Activated naive CD4-positive, alpha-beta T cell treated with anti-CD3 and anti-CD28 coated beads, Interleukin-2, amount 10 ng/mL, durations not matched to agents 7 days and 5 days (primary cell): ENCODE measurements around the gene COL5A2.

Experiments used
- CTCF ChIA-PET: fragments of 350-600 bp; sonication (Branson Sonifier 250); formaldehyde crosslinking; loops from one replicate; lab custom pipeline; 2021; ENCODE audit warnings: antibody characterized with exemption; lab: Charles Lee
- DNase-seq: peaks from one replicate; pipeline ENCODE4 v3.0.0-alpha.2; 2020
- H3K27ac Mint-ChIP-seq: one replicate; pipeline ENCODE4 v1.8.0; 2021; ENCODE audit warnings: mild to moderate bottlenecking, moderate library complexity, mixed read lengths
- H3K27me3 Mint-ChIP-seq: one replicate; pipeline ENCODE4 v1.8.0; 2021; ENCODE audit warnings: mild to moderate bottlenecking, mixed read lengths
- H3K36me3 Mint-ChIP-seq: one replicate; pipeline ENCODE4 v1.8.0; 2021; ENCODE audit warnings: mixed read lengths
- H3K4me1 Mint-ChIP-seq: one replicate; pipeline ENCODE4 v1.8.0; 2021; ENCODE audit warnings: mixed read lengths
- H3K4me3 Mint-ChIP-seq: one replicate; pipeline ENCODE4 v1.8.0; 2021; ENCODE audit warnings: mild to moderate bottlenecking, moderate library complexity, mixed read lengths
- H3K9me3 Mint-ChIP-seq: one replicate; pipeline ENCODE4 v1.8.0; 2021; ENCODE audit warnings: mixed read lengths

COL5A2 gene

GRCh38 chr2:189066037-189066436 is 113.5 kb downstream of the COL5A2 start:
- no peaks in the 10 kb centered on the region for H3K36me3 Mint-ChIP-seq
- H3K4me3 Mint-ChIP-seq = no peak overlapping the region
- CTCF ChIA-PET = no interaction called here
- H3K9me3 Mint-ChIP-seq = no peaks in the 10 kb centered on the region
- no peaks in the 10 kb centered on the region for H3K4me1 Mint-ChIP-seq
- DNase-seq = no peak
- no peak overlapping the region for H3K27ac Mint-ChIP-seq
- no peaks in the 10 kb centered on the region for H3K27me3 Mint-ChIP-seq

GRCh38 chr2:189060096-189060642 is 119.4 kb downstream of the COL5A2 start:
- H3K4me3 Mint-ChIP-seq = no peak overlapping the region

GRCh38 chr2:189057316-189057715 is 122.2 kb downstream of the COL5A2 start:
- no peaks in the 10 kb centered on the region for H3K9me3 Mint-ChIP-seq
- H3K27ac Mint-ChIP-seq = no peak overlapping the region
- no peaks in the 10 kb centered on the region for H3K4me1 Mint-ChIP-seq
- H3K27me3 Mint-ChIP-seq = no peaks in the 10 kb centered on the region
- CTCF ChIA-PET = no interaction called here
- DNase-seq = no peak
- H3K36me3 Mint-ChIP-seq = no peaks in the 10 kb centered on the region
- no peak overlapping the region for H3K4me3 Mint-ChIP-seq

More at GRCh38 chr2:189060096-189060642, 119.4 kb downstream of the COL5A2 start:
- no peak overlapping the region for H3K27ac Mint-ChIP-seq
- H3K36me3 Mint-ChIP-seq = no peaks in the 10 kb centered on the region
- no peaks in the 10 kb centered on the region for H3K27me3 Mint-ChIP-seq
- no peaks in the 10 kb centered on the region for H3K4me1 Mint-ChIP-seq
- CTCF ChIA-PET = no interaction called here
- no peaks in the 10 kb centered on the region for H3K9me3 Mint-ChIP-seq
- no peak for DNase-seq

GRCh38 chr2:189056200-189057106 is 123.1 kb downstream of the COL5A2 start:
- no peaks in the 10 kb centered on the region for H3K4me1 Mint-ChIP-seq
- H3K36me3 Mint-ChIP-seq = no peaks in the 10 kb centered on the region
- no peak for DNase-seq
- no peak overlapping the region for H3K4me3 Mint-ChIP-seq
- no peak overlapping the region for H3K27ac Mint-ChIP-seq
- no peaks in the 10 kb centered on the region for H3K27me3 Mint-ChIP-seq
- CTCF ChIA-PET = no interaction called here
- no peaks in the 10 kb centered on the region for H3K9me3 Mint-ChIP-seq

GRCh38 chr2:189050165-189050712 is 129.3 kb downstream of the COL5A2 start:
- Mint-ChIP-seq H3K36me3 (no peaks in the 10 kb centered on the region), H3K4me1 (no peaks in the 10 kb centered on the region), H3K9me3 (no peaks in the 10 kb centered on the region), H3K27ac (no peak overlapping the region), H3K4me3 (no peak overlapping the region), H3K27me3 (no peaks in the 10 kb centered on the region)
- CTCF ChIA-PET = no interaction called here
- DNase-seq = no peak

- CTCF ChIA-PET = no interaction called here
- Mint-ChIP-seq H3K4me1 (no peaks in the 10 kb centered on the region), H3K36me3 (no peaks in the 10 kb centered on the region), H3K27me3 (no peaks in the 10 kb centered on the region), H3K9me3 (no peaks in the 10 kb centered on the region), H3K4me3 (no peak overlapping the region), H3K27ac (no peak overlapping the region)
- no peak for DNase-seq
Observed at GRCh38 chr2:189049709-189050164, 129.8 kb downstream of the COL5A2 start.

GRCh38 chr2:189048189-189048588 is 131.4 kb downstream of the COL5A2 start:
- no peaks in the 10 kb centered on the region for H3K4me1 Mint-ChIP-seq
- DNase-seq = no peak
- CTCF ChIA-PET = no interaction called here
- H3K27ac Mint-ChIP-seq = no peak overlapping the region
- no peaks in the 10 kb centered on the region for H3K9me3 Mint-ChIP-seq
- no peaks in the 10 kb centered on the region for H3K27me3 Mint-ChIP-seq
- H3K36me3 Mint-ChIP-seq = no peaks in the 10 kb centered on the region
- no peak overlapping the region for H3K4me3 Mint-ChIP-seq

GRCh38 chr2:189047171-189047888 is 132.2 kb downstream of the COL5A2 start:
- H3K4me3 Mint-ChIP-seq = no peak overlapping the region
- CTCF ChIA-PET = no interaction called here

GRCh38 chr2:189046320-189046719 is 133.2 kb downstream of the COL5A2 start:
- no peaks in the 10 kb centered on the region for H3K9me3 Mint-ChIP-seq
- no peak overlapping the region for H3K27ac Mint-ChIP-seq
- H3K36me3 Mint-ChIP-seq = no peaks in the 10 kb centered on the region
- CTCF ChIA-PET = no interaction called here
- no peak for DNase-seq
- H3K4me3 Mint-ChIP-seq = no peak overlapping the region
- no peaks in the 10 kb centered on the region for H3K4me1 Mint-ChIP-seq
- H3K27me3 Mint-ChIP-seq = no peaks in the 10 kb centered on the region

More at GRCh38 chr2:189047171-189047888, 132.2 kb downstream of the COL5A2 start:
- no peak overlapping the region for H3K27ac Mint-ChIP-seq
- H3K27me3 Mint-ChIP-seq = no peaks in the 10 kb centered on the region
- no peak for DNase-seq
- H3K4me1 Mint-ChIP-seq = no peaks in the 10 kb centered on the region
- H3K36me3 Mint-ChIP-seq = no peaks in the 10 kb centered on the region
- H3K9me3 Mint-ChIP-seq = no peaks in the 10 kb centered on the region

- Mint-ChIP-seq H3K4me1 (no peaks in the 10 kb centered on the region), H3K4me3 (no peak overlapping the region), H3K36me3 (no peaks in the 10 kb centered on the region), H3K27me3 (no peaks in the 10 kb centered on the region), H3K27ac (no peak overlapping the region), H3K9me3 (no peaks in the 10 kb centered on the region)
- CTCF ChIA-PET = no interaction called here
- no peak for DNase-seq
Observed at GRCh38 chr2:189045836-189046235, 133.7 kb downstream of the COL5A2 start.

GRCh38 chr2:189037518-189037917 is 142.0 kb downstream of the COL5A2 start:
- Mint-ChIP-seq H3K27ac (no peak overlapping the region), H3K4me1 (peaks cover 4% of the 10 kb centered on the region), H3K4me3 (no peak overlapping the region), H3K36me3 (no peaks in the 10 kb centered on the region), H3K9me3 (no peaks in the 10 kb centered on the region), H3K27me3 (no peaks in the 10 kb centered on the region)
- no peak for DNase-seq
- CTCF ChIA-PET = no interaction called here

GRCh38 chr2:189024901-189025618 is 154.5 kb downstream of the COL5A2 start:
- no peaks in the 10 kb centered on the region for H3K9me3 Mint-ChIP-seq
- H3K4me3 Mint-ChIP-seq = no peak overlapping the region
- CTCF ChIA-PET = no interaction called here
- H3K27ac Mint-ChIP-seq = no peak overlapping the region
- no peaks in the 10 kb centered on the region for H3K27me3 Mint-ChIP-seq
- no peak for DNase-seq
- H3K4me1 Mint-ChIP-seq = no peaks in the 10 kb centered on the region
- H3K36me3 Mint-ChIP-seq = no peaks in the 10 kb centered on the region

- Mint-ChIP-seq H3K4me1 (no peaks in the 10 kb centered on the region), H3K27me3 (no peaks in the 10 kb centered on the region)
- CTCF ChIA-PET = no interaction called here
Observed at GRCh38 chr2:189022492-189022891, 157.1 kb downstream of the COL5A2 start.

GRCh38 chr2:189022053-189022481 is 157.5 kb downstream of the COL5A2 start:
- no peak overlapping the region for H3K27ac Mint-ChIP-seq
- H3K27me3 Mint-ChIP-seq = no peaks in the 10 kb centered on the region
- H3K4me3 Mint-ChIP-seq = no peak overlapping the region
- H3K4me1 Mint-ChIP-seq = no peaks in the 10 kb centered on the region
- CTCF ChIA-PET = no interaction called here
- no peaks in the 10 kb centered on the region for H3K9me3 Mint-ChIP-seq
- DNase-seq = no peak
- H3K36me3 Mint-ChIP-seq = no peaks in the 10 kb centered on the region

More at GRCh38 chr2:189022492-189022891, 157.1 kb downstream of the COL5A2 start:
- no peak overlapping the region for H3K27ac Mint-ChIP-seq
- no peaks in the 10 kb centered on the region for H3K36me3 Mint-ChIP-seq
- no peak overlapping the region for H3K4me3 Mint-ChIP-seq
- no peaks in the 10 kb centered on the region for H3K9me3 Mint-ChIP-seq
- DNase-seq = no peak
